Adrenal gland (tissue), 12 donors: ENCODE data around the gene LCN10. TPM values are rescaled to one million over a fixed set of nuclear protein-coding genes. Genes with fewer than 3 reads are reported as not detected.

ENCODE experiments used
- DNase-seq, 7 donors: peaks; one replicate each; pipeline ENCODE4 v3.0.0-alpha.2; 2019 to 2020
- H3K27ac ChIP-seq, 5 donors: fragments of 200-600 bp; sonication (generic) in 4 of 5; 1 replicate in 3 of 5; 2 replicates in 2 of 5; pipeline versions ENCODE4 v1.5.1 to v1.8.0; 2016 to 2020; ENCODE audit warnings: mild to moderate bottlenecking in 1 of 5
- H3K27me3 ChIP-seq: fragments of 200-600 bp; 2 replicates; pipeline ENCODE4 v1.8.0; 2021
- H3K36me3 ChIP-seq, 2 donors: fragments of 200-600 bp; replicated peaks in 1 of 2; 1 replicate in 1 of 2; 2 replicates in 1 of 2; pipeline versions ENCODE4 v1.5.1 to v1.8.0; 2018 to 2022
- H3K4me1 ChIP-seq, 2 donors: fragments of 200-600 bp; replicated peaks in 1 of 2; 1 replicate in 1 of 2; 2 replicates in 1 of 2; pipeline versions ENCODE4 v1.5.1 to v1.8.0; 2018 to 2021
- H3K4me3 ChIP-seq, 4 donors: fragments of 200-600 bp; sonication (generic) in 3 of 4; one replicate each; pipeline ENCODE4 v1.5.1; 2016 to 2018
- H3K9me3 ChIP-seq, 3 donors: fragments of 200-600 bp; sonication (generic) in 1 of 3; replicated peaks in 1 of 3; 1 replicate in 2 of 3; 2 replicates in 1 of 3; pipeline versions ENCODE4 v1.5.1 to v1.8.0; 2016 to 2021
- CTCF ChIP-seq, 6 experiments: fragments of 450-650 bp in 4 of 6; fragments of 200-600 bp in 2 of 6; sonication (generic) in 1 of 6; IDR thresholded peaks; 1 replicate in 5 of 6; 2 replicates in 1 of 6; pipeline versions ENCODE4 v1.5.1 to v1.8.0; 2016 to 2021; ENCODE audit warnings: antibody characterized with exemption in 6 of 6, mild to moderate bottlenecking in 2 of 6, moderate library complexity in 1 of 6
- POLR2A ChIP-seq, 2 donors: fragments of 450-650 bp; IDR thresholded peaks; one replicate each; pipeline ENCODE4 v1.6.1; 2017; ENCODE audit warnings: antibody characterized with exemption in 2 of 2, mild to moderate bottlenecking in 2 of 2, moderate library complexity in 1 of 2
- WGBS, 4 donors: extraction: QIAGEN DNeasy Blood & Tissue Kit in 2 of 4; methylation state at CpG; one replicate each; pipeline versions ENCODE4 v1.1.5 to v1.1.7; 2013 to 2017; 5-methylcytosine and 5-hydroxymethylcytosine counted together
- intact Hi-C, 2 donors: fragments of 100-400 bp; cut with DNase I; formaldehyde crosslinking; loops; one replicate each; pipeline versions ENCODE4 v1.14.1 to v1.15.0; 2022 to 2023
- polyA plus RNA-seq, 3 donors: library from polyadenylated mRNA; stranded (reverse); fragments of 200-250 nt in 2 of 3; fragments of 350-450 nt in 1 of 3; fragmentation: Illumina TruSeq in 1 of 3; extraction: RNeasy Lipid Tissue Mini Kit (QIAGEN cat#74804) in 1 of 3; gene quantifications; one replicate each; pipeline ENCODE4 v1.2.3, GENCODE V29; 2013 to 2014
- total RNA-seq, 9 donors: library from RNA; depleted of rRNA in 4 of 9; stranded (reverse); fragments of >200 nt in 4 of 9; fragments of 120-200 nt in 1 of 9; fragmentation: NEBNext Ultra II Directional in 1 of 9; extraction: Animal tissue kit (Norgen Biotek cat#: 25700) in 1 of 9; gene quantifications; one replicate each; pipeline versions ENCODE4 v1.1.0 to v1.2.4, GENCODE V29; 2013 to 2023
- donor health status: healthy with polysubstance abuse.
- donor health status: Bipolar disorder and iron deficiency.
- donor health status: DM: yes; HTN: yes; CAD: no.
- donor health status: DM: no; HTN: no; CAD: no.
- donor health status: DM: no; HTN: no; CAD: no.
- donor health status: DM: yes; HTN: yes; CAD: no.

LCN10 gene
- total and polyA plus RNA-seq, 12 donors = 0.11 to 9.5 (median 0.84) TPM; not detected in 6

GRCh38 chr9:136784997-136785361, 42.2 kb upstream of the LCN10 start:
- intact Hi-C loops = loop anchor here (5.0 to 10.0 kb wide), 3 partner anchors 247 to 450 kb away; partner anchors contain the start of genes FUT7 (in 1 of the 2) and SLC34A3 (in 1 of the 2)
- 60 to 78% (median 66%) methylated on average over 6 of the region's 6 CpGs for WGBS, 4 donors
- Histone ChIP-seq H3K27me3 (no peaks in the 10 kb centered on the region), H3K36me3 (no peaks in the 10 kb centered on the region), H3K4me1 (peaks cover 0 to 3% of the 10 kb centered on the region in 2 donors), H3K27ac (peak overlapping the region in 3 of 5 donors; percentile 61 to 78 (median 74)), H3K9me3 (no peaks in the 10 kb centered on the region), H3K4me3 (no peak overlapping the region)
- peak in 2 of 7 donors; percentile 61 to 70 for DNase-seq
- TF ChIP-seq POLR2A (IDR thresholded peaks at IDR 0.05) = no peak
- TF ChIP-seq CTCF (IDR thresholded peaks at IDR 0.05) = no peak

- no peaks in the 10 kb centered on the region for H3K27me3 ChIP-seq
- 52 to 65% (median 57%) methylated on average over 9 of the region's 9 CpGs for WGBS, 4 donors
- DNase-seq = no peak
- H3K4me1 ChIP-seq = peaks cover 0 to 3% of the 10 kb centered on the region in 2 donors
- peak; percentile 18 to 56 (median 38) for TF ChIP-seq CTCF (IDR thresholded peaks at IDR 0.05)
- no peak for TF ChIP-seq POLR2A (IDR thresholded peaks at IDR 0.05)
- H3K9me3 ChIP-seq = no peaks in the 10 kb centered on the region
- no peak overlapping the region for H3K4me3 ChIP-seq
- no peaks in the 10 kb centered on the region for H3K36me3 ChIP-seq
- intact Hi-C loops = loop anchor here in 1 of 2 donors (10.0 kb wide), 1 partner anchor 450 kb away; the partner anchor contains the start of gene SLC34A3
- H3K27ac ChIP-seq = peak overlapping the region in 2 of 5 donors; percentile 74 to 78
These were observed 41.7 kb upstream of the LCN10 start for GRCh38 chr9:136784249-136784996.

GRCh38 chr9:136782452-136782851, 39.7 kb upstream of the LCN10 start:
- peaks cover 0 to 1% of the 10 kb centered on the region in 2 donors for H3K4me1 ChIP-seq
- H3K27ac ChIP-seq = no peak overlapping the region
- 92 to 96% (median 93%) methylated on average over 3 of the region's 3 CpGs for WGBS, 4 donors
- DNase-seq = no peak
- TF ChIP-seq POLR2A (IDR thresholded peaks at IDR 0.05) (no peak), CTCF (IDR thresholded peaks at IDR 0.05) (no peak)
- H3K9me3 ChIP-seq = no peaks in the 10 kb centered on the region
- H3K36me3 ChIP-seq = no peaks in the 10 kb centered on the region
- no peak overlapping the region for H3K4me3 ChIP-seq
- no peaks in the 10 kb centered on the region for H3K27me3 ChIP-seq
- intact Hi-C loops = loop anchor here in 1 of 2 donors (10.0 kb wide), 1 partner anchor 452 kb away; the partner anchor contains the start of gene SLC34A3

GRCh38 chr9:136779808-136780207, 37.1 kb upstream of the LCN10 start:
- Histone ChIP-seq H3K4me3 (no peak overlapping the region), H3K27ac (no peak overlapping the region), H3K9me3 (no peaks in the 10 kb centered on the region), H3K4me1 (no peaks in the 10 kb centered on the region), H3K36me3 (no peaks in the 10 kb centered on the region), H3K27me3 (no peaks in the 10 kb centered on the region)
- WGBS, 4 donors = 78 to 90% (median 85%) methylated on average over 5 of the region's 5 CpGs
- no peak for DNase-seq
- TF ChIP-seq POLR2A (IDR thresholded peaks at IDR 0.05) = no peak
- no peak for TF ChIP-seq CTCF (IDR thresholded peaks at IDR 0.05)
- intact Hi-C loops = loop anchor here in 1 of 2 donors (10.0 kb wide), 1 partner anchor 455 kb away; the partner anchor contains the start of gene SLC34A3
